SU-DHL-6 (cell line): ENCODE measurements around the gene NEU4.

Source experiments
- CTCF ChIP-seq: fragments of 200-600 bp; sonication (generic); IDR thresholded peaks from one replicate; pipeline ENCODE4 v1.5.1; 2017; ENCODE audit warnings: antibody characterized with exemption, mild to moderate bottlenecking, low read length, moderate library complexity; ENCODE audit not compliant: insufficient read depth, poor library complexity, severe bottlenecking
- EZH2phosphoT487 ChIP-seq: fragments of 200-600 bp; sonication (generic), shearing (Covaris generic); conservative IDR thresholded peaks from 2 replicates; pipeline ENCODE4 v1.6.1; 2018; ENCODE audit warnings: mild to moderate bottlenecking, antibody characterized with exemption, low read length, moderate library complexity, mixed read lengths

DNA sequence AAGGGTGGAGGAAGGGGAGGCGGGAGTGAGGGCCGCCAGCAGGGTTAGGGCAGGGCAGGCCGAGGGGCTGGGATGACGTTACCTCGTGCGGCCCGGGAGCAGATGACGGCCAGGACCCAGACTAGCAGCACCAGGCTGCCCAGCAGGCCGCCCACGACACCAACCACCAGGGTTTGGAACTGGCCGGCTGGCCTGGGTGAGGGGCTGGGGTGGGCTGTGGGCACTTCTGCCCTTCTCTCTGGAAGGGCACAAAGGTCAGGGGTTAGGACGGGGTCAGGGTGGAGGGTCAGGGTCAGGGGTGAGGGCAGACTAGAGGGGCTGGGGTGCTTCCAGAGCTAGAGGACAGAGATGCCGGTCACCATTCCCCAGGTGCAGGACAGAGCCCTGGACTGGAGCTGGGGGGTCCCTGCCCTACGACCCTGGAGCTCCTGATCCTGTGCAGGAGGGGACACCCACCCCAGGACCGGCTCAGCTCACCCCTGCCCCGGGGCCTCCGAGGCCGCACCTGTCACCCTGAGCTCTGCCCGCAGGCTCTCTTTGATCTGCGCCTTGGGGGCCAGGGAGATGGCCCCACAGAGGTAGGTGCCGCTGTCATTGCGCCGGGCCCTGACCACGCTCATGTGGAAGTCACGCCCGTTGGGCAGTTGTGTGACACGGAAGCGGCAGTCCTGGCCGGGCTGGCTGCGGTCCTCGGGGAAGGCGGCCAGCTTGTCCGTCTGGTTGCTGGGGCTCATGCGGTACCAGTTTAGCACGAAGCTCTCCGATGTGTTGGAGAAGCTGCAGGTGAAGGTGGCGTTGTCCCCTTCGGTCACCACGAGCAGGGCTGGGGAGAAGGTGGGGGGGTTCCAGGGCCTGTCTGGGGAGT lies 43.4 kb downstream of the NEU4 start:
- no peak for TF ChIP-seq CTCF
- TF ChIP-seq EZH2phosphoT487 = no peak
